ENCODE data around the gene RBM18.

DNA sequence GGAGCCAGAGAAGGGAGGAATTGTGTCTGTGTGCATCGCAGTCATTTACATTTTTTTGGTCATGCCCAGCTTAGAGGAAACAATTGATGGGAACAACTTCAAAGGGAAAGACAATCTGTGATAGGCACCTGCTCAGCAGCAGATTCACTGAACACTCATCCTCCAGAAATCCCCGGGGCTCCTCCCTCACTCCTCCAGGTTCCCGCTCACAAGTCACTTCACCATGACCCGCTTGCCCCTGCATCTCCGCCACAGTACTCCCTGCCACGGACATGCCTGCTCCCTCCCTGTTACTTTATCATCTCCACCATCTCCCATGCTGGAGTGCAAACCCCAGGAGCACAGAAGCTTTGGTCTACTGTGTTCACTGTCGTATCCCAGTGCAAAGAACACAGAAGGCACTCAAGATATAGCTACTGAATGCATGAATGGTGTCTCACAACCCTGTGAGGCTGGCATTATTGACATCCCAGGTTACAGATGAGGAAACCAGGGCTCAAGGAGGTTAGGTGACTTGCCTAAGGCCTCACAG, 52.1 kb downstream of the RBM18 start:
- TF ChIP-seq CTCF (IDR thresholded peaks at IDR 0.05) (no peak), EP300 (IDR thresholded peaks at IDR 0.05) (no peak), POLR2A (IDR thresholded peaks at IDR 0.05) (no peak)
